ENCODE measurements around the gene EHBP1.
"Not testable (repeated sequence)": the region's sequence is repeated elsewhere in the genome, so short reads cannot be mapped to it uniquely, and the experiment has no call there.

EHBP1 gene

GRCh38 chr2:63073994-63074393 is 368.5 kb downstream of the EHBP1 start:
- no peak for DNase-seq (ENCODE audit: low spot score)

- DNase-seq (ENCODE audit: low spot score), result not testable (repeated sequence)
These were observed 368.9 kb downstream of the EHBP1 start for GRCh38 chr2:63074399-63074798.

GRCh38 chr2:63078852-63079606 is 373.5 kb downstream of the EHBP1 start:
- peak; percentile 4 for DNase-seq (ENCODE audit: low spot score)

GRCh38 chr2:63081404-63081803 is 375.9 kb downstream of the EHBP1 start:
- peak; percentile 22 for DNase-seq (ENCODE audit: low spot score)

GRCh38 chr2:63086687-63087086 is 381.2 kb downstream of the EHBP1 start:
- DNase-seq (ENCODE audit: low spot score), result no peak

- no peak for DNase-seq (ENCODE audit: low spot score)
These were observed 386.9 kb downstream of the EHBP1 start for GRCh38 chr2:63092401-63092800.

- no peak for DNase-seq (ENCODE audit: low spot score)
These were observed 387.3 kb downstream of the EHBP1 start for GRCh38 chr2:63092857-63093256.

GRCh38 chr2:63093502-63093901 is 388.0 kb downstream of the EHBP1 start:
- DNase-seq (ENCODE audit: low spot score), result no peak
